MCF 10A (cell line): ENCODE measurements around the gene LYSMD1. TPM values are rescaled to one million over a fixed set of nuclear protein-coding genes. Genes with fewer than 3 reads are reported as not detected.
A peak's percentile ranks its signal among the peaks of the same experiment; 100 is the strongest.
"Not testable (repeated sequence)": the region's sequence is repeated elsewhere in the genome, so short reads cannot be mapped to it uniquely, and the experiment has no call there.

ENCODE experiments used
- BruUV-seq: library from RNA; stranded (reverse); fragments of 400-500 nt; replicated peaks from 2 replicates; lab custom pipeline; 2021; lab: Mats Ljungman, UMichigan
- CTCF ChIA-PET: fragments of 300-600 bp; sonication (Branson Sonifier 250); formaldehyde crosslinking; extraction: SDS; loops from one replicate; lab custom pipeline; 2021; ENCODE audit warnings: antibody characterized with exemption, inconsistent platforms; lab: Yijun Ruan, JAX
- POLR2A ChIA-PET: fragments of 300-600, 350-650 bp; sonication (Branson Sonifier 250); formaldehyde crosslinking; extraction: SDS; loops from one replicate; lab custom pipeline; 2020; ENCODE audit warnings: antibody characterized with exemption, inconsistent platforms; lab: Yijun Ruan, JAX
- DNase-seq: peaks from one replicate; pipeline ENCODE4 v3.0.0-alpha.2; 2018; ENCODE audit not compliant: unreplicated experiment
- H3K27ac Mint-ChIP-seq: one replicate; pipeline ENCODE4 v1.8.0; 2022; ENCODE audit warnings: mild to moderate bottlenecking, low read depth, mixed read lengths; ENCODE audit not compliant: unreplicated experiment
- H3K27me3 Mint-ChIP-seq: one replicate; pipeline ENCODE4 v1.8.0; 2022; ENCODE audit warnings: mixed read lengths; ENCODE audit not compliant: insufficient read depth, unreplicated experiment
- H3K36me3 Mint-ChIP-seq: one replicate; pipeline ENCODE4 v1.8.0; 2022; ENCODE audit warnings: mild to moderate bottlenecking, moderate library complexity, mixed read lengths; ENCODE audit not compliant: insufficient read depth, unreplicated experiment
- H3K4me1 Mint-ChIP-seq: one replicate; pipeline ENCODE4 v1.8.0; 2022; ENCODE audit warnings: mixed read lengths; ENCODE audit not compliant: insufficient read depth, unreplicated experiment
- H3K4me3 Mint-ChIP-seq: one replicate; pipeline ENCODE4 v1.8.0; 2022; ENCODE audit warnings: mild to moderate bottlenecking, moderate library complexity, mixed read lengths; ENCODE audit not compliant: unreplicated experiment
- H3K9me3 Mint-ChIP-seq: one replicate; pipeline ENCODE4 v1.8.0; 2022; ENCODE audit warnings: mixed read lengths; ENCODE audit not compliant: unreplicated experiment
- CTCF ChIP-seq: fragments of 200-600 bp; IDR thresholded peaks from one replicate; pipeline ENCODE4 v1.8.0; 2022; ENCODE audit warnings: antibody characterized with exemption, mild to moderate bottlenecking; ENCODE audit not compliant: unreplicated experiment
- intact Hi-C: fragments of 100-400 bp; cut with micrococcal nuclease; formaldehyde crosslinking; loops from 2 replicates; pipeline ENCODE4 v1.14.1; 2022
- total RNA-seq: library from RNA; stranded (reverse); gene quantifications from 2 replicates; pipeline ENCODE4 v1.2.3, GENCODE V29; 2022

The LYSMD1 gene
- total RNA-seq, 1 experiment from 2014 or later = 14.4 TPM

- no TSS peak for BruUV-seq
- Mint-ChIP-seq H3K36me3 (peaks cover 15% of the 10 kb centered on the region), H3K27me3 (no peaks in the 10 kb centered on the region), H3K27ac (no peak overlapping the region), H3K4me1 (peaks cover 38% of the 10 kb centered on the region), H3K4me3 (no peak overlapping the region), H3K9me3 (no peaks in the 10 kb centered on the region)
- CTCF ChIA-PET = interaction anchor here (0.6 to 6.8 kb wide), 4 partner anchors 26 to 119 kb away, joined by 3 to 70 read pairs (median 4); no protein-coding TSS in a partner anchor
- intact Hi-C loops = loop anchor here (10.0 kb wide), 1 partner anchor 541 kb away; no protein-coding TSS in a partner anchor
- POLR2A ChIA-PET = interaction anchor here (0.6 to 12.4 kb wide), 9 partner anchors 20 to 348 kb away, joined by 3 to 153 read pairs (median 3); partner anchors contain the start of genes LYSMD1, PI4KB, PSMD4 and SCNM1
- DNase-seq = no peak
- TF ChIP-seq CTCF = no peak
These were observed 27.6 kb upstream of the LYSMD1 start for GRCh38 chr1:151193304-151193703.

GRCh38 chr1:151192047-151192446 is 26.3 kb upstream of the LYSMD1 start:
- no peak overlapping the region for H3K4me3 Mint-ChIP-seq
- TF ChIP-seq CTCF = no peak
- peaks cover 13% of the 10 kb centered on the region for H3K36me3 Mint-ChIP-seq
- no peak for DNase-seq
- peaks cover 39% of the 10 kb centered on the region for H3K4me1 Mint-ChIP-seq
- no peak overlapping the region for H3K27ac Mint-ChIP-seq
- no peaks in the 10 kb centered on the region for H3K27me3 Mint-ChIP-seq
- intact Hi-C loops = loop anchor here (10.0 kb wide), 1 partner anchor 543 kb away; no protein-coding TSS in a partner anchor
- POLR2A ChIA-PET = interaction anchor here (0.7 to 12.4 kb wide), 6 partner anchors 25 to 815 kb away, joined by 3 to 153 read pairs (median 6); partner anchors contain the start of genes LYSMD1, PI4KB, PSMD4 and SCNM1
- CTCF ChIA-PET = interaction anchor here (0.6 to 6.8 kb wide), 3 partner anchors 10 to 938 kb away, joined by 3 to 70 read pairs (median 5); no protein-coding TSS in a partner anchor
- no TSS peak for BruUV-seq
- H3K9me3 Mint-ChIP-seq = no peaks in the 10 kb centered on the region

- no peaks in the 10 kb centered on the region for H3K9me3 Mint-ChIP-seq
- H3K27ac Mint-ChIP-seq = peak within 1 kb of the TSS; percentile 90
- H3K36me3 Mint-ChIP-seq = peaks cover 20% of the 10 kb centered on the region
- POLR2A ChIA-PET = interaction anchor here (0.6 to 7.8 kb wide), 35 partner anchors 10 to 826 kb away, joined by 3 to 91 read pairs (median 4); partner anchors contain the start of genes C1orf56, GABPB2, LYSMD1 and MINDY1
- H3K27me3 Mint-ChIP-seq = no peaks in the 10 kb centered on the region
- H3K4me1 Mint-ChIP-seq = peaks cover 33% of the 10 kb centered on the region
- BruUV-seq = no TSS peak
- peak; percentile 93 for DNase-seq
- TF ChIP-seq CTCF = no peak
- peak within 1 kb of the TSS; percentile 83 for H3K4me3 Mint-ChIP-seq
- intact Hi-C loops = loop anchor here (10.0 kb wide), 1 partner anchor 545 kb away; no protein-coding TSS in a partner anchor
- CTCF ChIA-PET = interaction anchor here (0.6 to 2.2 kb wide), 9 partner anchors 14 to 205 kb away, joined by 3 to 12 read pairs (median 5); partner anchors contain the start of genes LYSMD1, SCNM1 and TMOD4
These were observed 24.1 kb upstream of the LYSMD1 start, which contains the start of gene VPS72 for GRCh38 chr1:151189637-151190445. TSS of gene VPS72 (minus strand) at chr1:151190197. CDS start at chr1:151190121, 76 bp downstream.

- BruUV-seq, H3K9me3 Mint-ChIP-seq, DNase-seq, intact Hi-C loops, H3K27me3 Mint-ChIP-seq: not testable (repeated sequence)
- H3K4me1 Mint-ChIP-seq = peaks cover 27% of the 10 kb centered on the region
- ChIA-PET CTCF (interaction anchor here (0.6 to 1.8 kb wide), 7 partner anchors 9 to 62 kb away, joined by 3 to 6 read pairs (median 5); partner anchors contain the start of genes LYSMD1, SCNM1 and TMOD4), POLR2A (interaction anchor here (0.5 to 7.8 kb wide), 12 partner anchors 10 to 352 kb away, joined by 3 to 91 read pairs (median 4); partner anchors contain the start of genes CDC42SE1, LYSMD1, PIP5K1A and PSMB4)
- peak overlapping the region; percentile 90 for H3K27ac Mint-ChIP-seq
- peak overlapping the region; percentile 83 for H3K4me3 Mint-ChIP-seq
- peaks cover 32% of the 10 kb centered on the region for H3K36me3 Mint-ChIP-seq
These were observed 23.0 kb upstream of the LYSMD1 start for GRCh38 chr1:151188667-151189066.
